ENCODE results near the gene MED13.

- TF ChIP-seq POLR2A (IDR thresholded peaks at IDR 0.05; ENCODE audit: low read depth, low read length): no peak
- TF ChIP-seq TAF1 (IDR thresholded peaks at IDR 0.05; ENCODE audit: borderline replicate concordance, low read depth, low read length): no peak
Observed at GRCh38 chr17:62067165-62068145, 2.4 kb upstream of the MED13 start.

Measured in GM12892 (cell line).